ENCODE data around the gene TLK1. TPM values are rescaled to one million over a fixed set of nuclear protein-coding genes. Genes with fewer than 3 reads are reported as not detected.

The TLK1 gene
- total and polyA plus RNA-seq, 2 experiments from 2014 or later = 9.2 to 21.8 TPM

GRCh38 chr2:171057575-171057974, 103.1 kb downstream of the TLK1 start:
- no peaks in the 10 kb centered on the region for H3K27me3 ChIP-seq
- TF ChIP-seq EZH2 (IDR thresholded peaks at IDR 0.05; ENCODE audit: borderline replicate concordance) = no peak
- no peak for TF ChIP-seq CTCF (IDR thresholded peaks at IDR 0.05; ENCODE audit: poor library complexity)
- no peak for TF ChIP-seq EZH2phosphoT487 (IDR thresholded peaks at IDR 0.05; ENCODE audit: low read depth, severe bottlenecking, unreplicated experiment)
- no peaks in the 10 kb centered on the region for H4K20me1 ChIP-seq (ENCODE audit: insufficient read depth, poor library complexity, severe bottlenecking)
- no peak for DNase-seq (ENCODE audit: low spot score)
- H3K9me3 ChIP-seq (ENCODE audit: low read depth) = no peaks in the 10 kb centered on the region
- no peak overlapping the region for H3K27ac ChIP-seq
- H3K36me3 ChIP-seq (replicated peaks; ENCODE audit: insufficient read depth, low read depth) = no peaks in the 10 kb centered on the region
- no peak overlapping the region for H3K4me3 ChIP-seq
- H3K4me2 ChIP-seq = no peak overlapping the region
- no peak overlapping the region for H2AFZ ChIP-seq
- H3K79me2 ChIP-seq = no peaks in the 10 kb centered on the region
- no peaks in the 10 kb centered on the region for H3K9me2 ChIP-seq (replicated peaks; ENCODE audit: insufficient read depth)
- WGBS (ENCODE audit: low lambda C conversion rate, missing lambda C conversion rate) = 70% methylated on average over 2 of the region's 2 CpGs
- no peaks in the 10 kb centered on the region for H3K4me1 ChIP-seq (ENCODE audit: insufficient read depth)

DNA sequence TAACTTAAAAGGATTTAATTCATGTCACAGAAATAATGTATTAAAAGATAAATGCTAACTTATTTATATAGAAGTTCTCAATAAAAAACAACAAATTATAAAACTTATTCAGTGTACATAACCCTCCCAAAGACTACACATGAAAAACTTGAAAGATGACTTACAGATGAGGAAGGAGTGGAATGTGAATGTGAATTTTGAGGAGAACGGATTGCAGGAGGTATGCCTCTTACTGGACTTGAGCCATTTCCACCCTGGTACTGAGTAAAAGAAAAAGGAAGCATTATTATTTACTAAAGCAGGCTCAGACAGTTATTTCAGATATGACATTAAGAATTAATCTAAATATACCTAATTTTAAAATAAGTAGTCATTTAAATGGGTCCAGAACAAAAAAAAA, 104.4 kb downstream of the TLK1 start:
- no peak for TF ChIP-seq EZH2phosphoT487 (IDR thresholded peaks at IDR 0.05; ENCODE audit: low read depth, severe bottlenecking, unreplicated experiment)
- no peak for TF ChIP-seq CTCF (IDR thresholded peaks at IDR 0.05; ENCODE audit: poor library complexity)
- TF ChIP-seq EZH2 (IDR thresholded peaks at IDR 0.05; ENCODE audit: borderline replicate concordance) = no peak
- no peaks in the 10 kb centered on the region for H3K79me2 ChIP-seq
- no peaks in the 10 kb centered on the region for H3K9me2 ChIP-seq (replicated peaks; ENCODE audit: insufficient read depth)
- H3K4me1 ChIP-seq (ENCODE audit: insufficient read depth) = no peaks in the 10 kb centered on the region
- H3K27ac ChIP-seq = no peak overlapping the region
- H3K36me3 ChIP-seq (replicated peaks; ENCODE audit: insufficient read depth, low read depth) = no peaks in the 10 kb centered on the region
- no peaks in the 10 kb centered on the region for H3K27me3 ChIP-seq
- no peak overlapping the region for H3K4me2 ChIP-seq
- 75% methylated on average over 1 of the region's 1 CpG for WGBS (ENCODE audit: low lambda C conversion rate, missing lambda C conversion rate)
- no peak overlapping the region for H2AFZ ChIP-seq
- no peaks in the 10 kb centered on the region for H4K20me1 ChIP-seq (ENCODE audit: insufficient read depth, poor library complexity, severe bottlenecking)
- no peak for DNase-seq (ENCODE audit: low spot score)
- H3K9me3 ChIP-seq (ENCODE audit: low read depth) = no peaks in the 10 kb centered on the region
- H3K4me3 ChIP-seq = no peak overlapping the region

GRCh38 chr2:171049691-171050090, 111.0 kb downstream of the TLK1 start:
- Histone ChIP-seq H3K27ac (no peak overlapping the region), H2AFZ (no peak overlapping the region), H3K4me3 (no peak overlapping the region), H3K4me1 (ENCODE audit: insufficient read depth) (no peaks in the 10 kb centered on the region), H3K27me3 (no peaks in the 10 kb centered on the region), H3K4me2 (no peak overlapping the region), H3K79me2 (no peaks in the 10 kb centered on the region), H4K20me1 (ENCODE audit: insufficient read depth, poor library complexity, severe bottlenecking) (no peaks in the 10 kb centered on the region), H3K9me3 (ENCODE audit: low read depth) (no peaks in the 10 kb centered on the region), H3K36me3 (replicated peaks; ENCODE audit: insufficient read depth, low read depth) (peaks cover 8% of the 10 kb centered on the region), H3K9me2 (replicated peaks; ENCODE audit: insufficient read depth) (no peaks in the 10 kb centered on the region)
- no peak for TF ChIP-seq EZH2phosphoT487 (IDR thresholded peaks at IDR 0.05; ENCODE audit: low read depth, severe bottlenecking, unreplicated experiment)
- no peak for TF ChIP-seq EZH2 (IDR thresholded peaks at IDR 0.05; ENCODE audit: borderline replicate concordance)
- TF ChIP-seq CTCF (IDR thresholded peaks at IDR 0.05; ENCODE audit: poor library complexity) = no peak
- WGBS (ENCODE audit: low lambda C conversion rate, missing lambda C conversion rate) = 94% methylated on average over 7 of the region's 7 CpGs
- no peak for DNase-seq (ENCODE audit: low spot score)

GRCh38 chr2:171046048-171046560, 114.6 kb downstream of the TLK1 start:
- DNase-seq (ENCODE audit: low spot score) = no peak
- no peaks in the 10 kb centered on the region for H3K27me3 ChIP-seq
- no peak overlapping the region for H3K27ac ChIP-seq
- H4K20me1 ChIP-seq (ENCODE audit: insufficient read depth, poor library complexity, severe bottlenecking) = no peaks in the 10 kb centered on the region
- no peaks in the 10 kb centered on the region for H3K4me1 ChIP-seq (ENCODE audit: insufficient read depth)
- no peak overlapping the region for H3K4me3 ChIP-seq
- H3K9me3 ChIP-seq (ENCODE audit: low read depth) = no peaks in the 10 kb centered on the region
- no peak overlapping the region for H2AFZ ChIP-seq
- no peaks in the 10 kb centered on the region for H3K9me2 ChIP-seq (replicated peaks; ENCODE audit: insufficient read depth)
- no peak for TF ChIP-seq EZH2 (IDR thresholded peaks at IDR 0.05; ENCODE audit: borderline replicate concordance)
- TF ChIP-seq CTCF (IDR thresholded peaks at IDR 0.05; ENCODE audit: poor library complexity) = no peak
- no peak for TF ChIP-seq EZH2phosphoT487 (IDR thresholded peaks at IDR 0.05; ENCODE audit: low read depth, severe bottlenecking, unreplicated experiment)
- H3K4me2 ChIP-seq = no peak overlapping the region
- WGBS (ENCODE audit: low lambda C conversion rate, missing lambda C conversion rate) = 95% methylated on average over 3 of the region's 3 CpGs
- H3K36me3 ChIP-seq (replicated peaks; ENCODE audit: insufficient read depth, low read depth) = peaks cover 8% of the 10 kb centered on the region
- no peaks in the 10 kb centered on the region for H3K79me2 ChIP-seq
